ENCODE measurements around the gene PORCN.

PORCN gene

GRCh38 chrX:48471504-48471903 is 37.3 kb upstream of the PORCN start:
- Histone ChIP-seq H3K23ac (ENCODE audit: low read length in 2 of 2) (no peak overlapping the region), H3K4ac (ENCODE audit: low read depth in 1 of 2, low read length in 2 of 2) (no peak overlapping the region), H3K27me3 (ENCODE audit: control insufficient read depth in 1 of 2, insufficient read depth in 1 of 2, low read length in 2 of 2) (peaks cover 0 to 13% of the 10 kb centered on the region in 2 experiments), H3K9me3 (ENCODE audit: control insufficient read depth, low read length) (no peaks in the 10 kb centered on the region), H3K79me1 (replicated peaks; ENCODE audit: low read length, poor library complexity, severe bottlenecking) (no peaks in the 10 kb centered on the region), H2AFZ (ENCODE audit: low read depth, low read length) (no peak overlapping the region), H3K4me1 (ENCODE audit: control insufficient read depth, insufficient read depth, low read depth, low read length) (peaks cover 15% of the 10 kb centered on the region), H3K27ac (ENCODE audit: low read length, poor library complexity, severe bottlenecking) (no peak overlapping the region), H2BK12ac (ENCODE audit: low read length in 2 of 2) (no peak overlapping the region), H4K91ac (ENCODE audit: low read length) (no peak overlapping the region), H2AK5ac (ENCODE audit: low read length, severe bottlenecking) (no peak overlapping the region), H2BK5ac (ENCODE audit: low read depth, low read length, poor library complexity, severe bottlenecking) (no peak overlapping the region), H3K18ac (ENCODE audit: low read depth in 1 of 2, low read length in 2 of 2) (no peak overlapping the region), H4K8ac (ENCODE audit: low read length) (no peak overlapping the region), H2BK120ac (ENCODE audit: low read depth, low read length) (no peak overlapping the region), H2BK15ac (ENCODE audit: low read depth, poor library complexity, severe bottlenecking) (no peak overlapping the region), H3K36me3 (ENCODE audit: control insufficient read depth in 1 of 2, insufficient read depth in 2 of 2, low read depth in 1 of 2, low read length in 2 of 2) (no peaks in the 10 kb centered on the region), H3K9ac (ENCODE audit: low read length) (no peak overlapping the region), H3K4me3 (ENCODE audit: insufficient read depth in 1 of 2, low read depth in 1 of 2, low read length in 2 of 2) (no peak overlapping the region), H3K4me2 (ENCODE audit: low read length, poor library complexity, severe bottlenecking) (no peak overlapping the region), H3K14ac (ENCODE audit: low read length in 2 of 2) (no peak overlapping the region)
- no peak for DNase-seq
- 93% methylated on average over 7 of the region's 8 CpGs for WGBS

GRCh38 chrX:48472225-48472624 is 36.6 kb upstream of the PORCN start:
- H2AK5ac ChIP-seq (ENCODE audit: low read length, severe bottlenecking) = no peak overlapping the region
- no peak overlapping the region for H2BK5ac ChIP-seq (ENCODE audit: low read depth, low read length, poor library complexity, severe bottlenecking)
- no peak overlapping the region for H3K14ac ChIP-seq (ENCODE audit: low read length in 2 of 2)
- H3K4me1 ChIP-seq (ENCODE audit: control insufficient read depth, insufficient read depth, low read depth, low read length) = peaks cover 15% of the 10 kb centered on the region
- H2BK12ac ChIP-seq (ENCODE audit: low read length in 2 of 2) = no peak overlapping the region
- no peak overlapping the region for H3K23ac ChIP-seq (ENCODE audit: low read length in 2 of 2)
- no peak overlapping the region for H3K18ac ChIP-seq (ENCODE audit: low read depth in 1 of 2, low read length in 2 of 2)
- H2BK120ac ChIP-seq (ENCODE audit: low read depth, low read length) = no peak overlapping the region
- H3K4me3 ChIP-seq (ENCODE audit: insufficient read depth in 1 of 2, low read depth in 1 of 2, low read length in 2 of 2) = no peak overlapping the region
- peaks cover 0 to 13% of the 10 kb centered on the region in 2 experiments for H3K27me3 ChIP-seq (ENCODE audit: control insufficient read depth in 1 of 2, insufficient read depth in 1 of 2, low read length in 2 of 2)
- no peak overlapping the region for H3K27ac ChIP-seq (ENCODE audit: low read length, poor library complexity, severe bottlenecking)
- no peak overlapping the region for H3K9ac ChIP-seq (ENCODE audit: low read length)
- H3K9me3 ChIP-seq (ENCODE audit: control insufficient read depth, low read length) = no peaks in the 10 kb centered on the region
- no peaks in the 10 kb centered on the region for H3K79me1 ChIP-seq (replicated peaks; ENCODE audit: low read length, poor library complexity, severe bottlenecking)
- no peak overlapping the region for H3K4me2 ChIP-seq (ENCODE audit: low read length, poor library complexity, severe bottlenecking)
- H4K91ac ChIP-seq (ENCODE audit: low read length) = no peak overlapping the region
- no peaks in the 10 kb centered on the region for H3K36me3 ChIP-seq (ENCODE audit: control insufficient read depth in 1 of 2, insufficient read depth in 2 of 2, low read depth in 1 of 2, low read length in 2 of 2)
- no peak overlapping the region for H2BK15ac ChIP-seq (ENCODE audit: low read depth, poor library complexity, severe bottlenecking)
- 88% methylated on average over 4 of the region's 9 CpGs for WGBS
- H4K8ac ChIP-seq (ENCODE audit: low read length) = no peak overlapping the region
- no peak overlapping the region for H3K4ac ChIP-seq (ENCODE audit: low read depth in 1 of 2, low read length in 2 of 2)
- H2AFZ ChIP-seq (ENCODE audit: low read depth, low read length) = no peak overlapping the region
- DNase-seq = no peak

- Histone ChIP-seq H2BK15ac (ENCODE audit: low read depth, poor library complexity, severe bottlenecking) (no peak overlapping the region), H3K4me3 (ENCODE audit: insufficient read depth in 1 of 2, low read depth in 1 of 2, low read length in 2 of 2) (no peak overlapping the region), H2AK5ac (ENCODE audit: low read length, severe bottlenecking) (no peak overlapping the region), H4K8ac (ENCODE audit: low read length) (no peak overlapping the region), H3K23ac (ENCODE audit: low read length in 2 of 2) (no peak overlapping the region), H3K9me3 (ENCODE audit: control insufficient read depth, low read length) (no peaks in the 10 kb centered on the region), H2AFZ (ENCODE audit: low read depth, low read length) (peak overlapping the region; percentile 42), H3K4ac (ENCODE audit: low read depth in 1 of 2, low read length in 2 of 2) (no peak overlapping the region), H3K14ac (ENCODE audit: low read length in 2 of 2) (no peak overlapping the region), H4K91ac (ENCODE audit: low read length) (no peak overlapping the region), H3K36me3 (ENCODE audit: control insufficient read depth in 1 of 2, insufficient read depth in 2 of 2, low read depth in 1 of 2, low read length in 2 of 2) (peaks cover 0 to 4% of the 10 kb centered on the region in 2 experiments), H3K27ac (ENCODE audit: low read length, poor library complexity, severe bottlenecking) (peak overlapping the region; percentile 54), H3K9ac (ENCODE audit: low read length) (no peak overlapping the region), H3K79me1 (replicated peaks; ENCODE audit: low read length, poor library complexity, severe bottlenecking) (no peaks in the 10 kb centered on the region), H2BK5ac (ENCODE audit: low read depth, low read length, poor library complexity, severe bottlenecking) (no peak overlapping the region), H3K4me2 (ENCODE audit: low read length, poor library complexity, severe bottlenecking) (no peak overlapping the region), H2BK12ac (ENCODE audit: low read length in 2 of 2) (peak overlapping the region in 1 of 2 experiments; percentile 39), H3K4me1 (ENCODE audit: control insufficient read depth, insufficient read depth, low read depth, low read length) (peaks cover 19% of the 10 kb centered on the region), H3K27me3 (ENCODE audit: control insufficient read depth in 1 of 2, insufficient read depth in 1 of 2, low read length in 2 of 2) (peaks cover 0 to 13% of the 10 kb centered on the region in 2 experiments), H2BK120ac (ENCODE audit: low read depth, low read length) (peak overlapping the region; percentile 34), H3K18ac (ENCODE audit: low read depth in 1 of 2, low read length in 2 of 2) (peak overlapping the region; percentile 40 to 54)
- no peak for DNase-seq
- WGBS = 31% methylated on average over 10 of the region's 12 CpGs
Measured at GRCh38 chrX:48472851-48473703, 35.7 kb upstream of the PORCN start.

GRCh38 chrX:48473704-48473990 is 35.1 kb upstream of the PORCN start:
- Histone ChIP-seq H2BK5ac (ENCODE audit: low read depth, low read length, poor library complexity, severe bottlenecking) (no peak overlapping the region), H3K9ac (ENCODE audit: low read length) (peak overlapping the region; percentile 13), H2BK120ac (ENCODE audit: low read depth, low read length) (no peak overlapping the region), H3K9me3 (ENCODE audit: control insufficient read depth, low read length) (no peaks in the 10 kb centered on the region), H4K8ac (ENCODE audit: low read length) (peak overlapping the region; percentile 7), H2BK12ac (ENCODE audit: low read length in 2 of 2) (no peak overlapping the region), H3K4me2 (ENCODE audit: low read length, poor library complexity, severe bottlenecking) (no peak overlapping the region), H3K4ac (ENCODE audit: low read depth in 1 of 2, low read length in 2 of 2) (peak overlapping the region in 1 of 2 experiments; percentile 28), H3K27me3 (ENCODE audit: control insufficient read depth in 1 of 2, insufficient read depth in 1 of 2, low read length in 2 of 2) (peaks cover 0 to 13% of the 10 kb centered on the region in 2 experiments), H3K79me1 (replicated peaks; ENCODE audit: low read length, poor library complexity, severe bottlenecking) (no peaks in the 10 kb centered on the region), H3K14ac (ENCODE audit: low read length in 2 of 2) (no peak overlapping the region), H3K36me3 (ENCODE audit: control insufficient read depth in 1 of 2, insufficient read depth in 2 of 2, low read depth in 1 of 2, low read length in 2 of 2) (peaks cover 2 to 8% of the 10 kb centered on the region in 2 experiments), H3K4me1 (ENCODE audit: control insufficient read depth, insufficient read depth, low read depth, low read length) (peaks cover 21% of the 10 kb centered on the region), H2AK5ac (ENCODE audit: low read length, severe bottlenecking) (peak overlapping the region; percentile 51), H2AFZ (ENCODE audit: low read depth, low read length) (peak overlapping the region; percentile 42), H3K4me3 (ENCODE audit: insufficient read depth in 1 of 2, low read depth in 1 of 2, low read length in 2 of 2) (no peak overlapping the region), H3K18ac (ENCODE audit: low read depth in 1 of 2, low read length in 2 of 2) (peak overlapping the region; percentile 40 to 59), H3K27ac (ENCODE audit: low read length, poor library complexity, severe bottlenecking) (peak overlapping the region; percentile 54), H4K91ac (ENCODE audit: low read length) (no peak overlapping the region), H3K23ac (ENCODE audit: low read length in 2 of 2) (no peak overlapping the region), H2BK15ac (ENCODE audit: low read depth, poor library complexity, severe bottlenecking) (no peak overlapping the region)
- 45% methylated on average over 9 of the region's 9 CpGs for WGBS
- DNase-seq = no peak
